ENCODE results near the gene RNF220.

DNA sequence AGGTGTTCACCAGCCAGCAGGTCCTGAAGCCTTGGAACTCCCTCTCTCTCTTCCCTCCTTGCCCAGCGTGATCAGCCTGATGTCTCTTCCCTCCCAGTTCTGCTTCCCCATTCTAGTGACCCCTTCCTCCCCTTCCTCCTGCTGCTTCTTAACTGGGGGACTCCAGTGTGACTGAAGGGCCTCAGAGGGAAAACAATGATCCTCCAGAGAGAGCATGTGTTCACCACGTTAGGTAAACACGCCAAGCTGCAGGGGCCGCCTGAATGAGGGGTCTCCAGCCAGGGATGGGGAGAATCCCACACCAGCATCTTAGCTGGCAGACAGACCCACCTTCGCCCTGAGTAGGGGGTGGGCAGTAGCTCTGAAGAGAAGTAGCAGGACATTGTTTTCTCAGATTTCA, 144.5 kb downstream of the RNF220 start:
- TF ChIP-seq TAF1 (IDR thresholded peaks at IDR 0.05; ENCODE audit: borderline replicate concordance, low read depth, low read length) (no peak), POLR2A (IDR thresholded peaks at IDR 0.05; ENCODE audit: low read depth, low read length) (no peak)

Measured in GM12892 (cell line).